HepG2 (cell line): ENCODE measurements around the gene PSMD1. TPM values are rescaled to one million over a fixed set of nuclear protein-coding genes. Genes with fewer than 3 reads are reported as not detected.

Experiments
- CEBPB ChIP-seq: IDR thresholded peaks from 2 replicates; pipeline ENCODE4 v1.6.1; 2011; ENCODE audit warnings: low read depth, low read length, improper control_type of control experiment, borderline replicate concordance
- HES4 ChIP-seq: sonication (generic); formaldehyde crosslinking; IDR thresholded peaks from 2 replicates; pipeline ENCODE4 v1.9.0; 2021; ENCODE audit warnings: mild to moderate bottlenecking, missing genetic modification reagents, borderline replicate concordance
- HOXA9 ChIP-seq: sonication (generic); formaldehyde crosslinking; IDR thresholded peaks from 2 replicates; pipeline ENCODE4 v1.8.1; 2022; ENCODE audit warnings: missing genetic modification reagents, mild to moderate bottlenecking, moderate library complexity, borderline replicate concordance
- IRF2 ChIP-seq: IDR thresholded peaks from 2 replicates; pipeline ENCODE4 v1.6.1; 2018; ENCODE audit warnings: missing genetic modification reagents, missing compliant biosample characterization
- LCORL ChIP-seq, 2 experiments: fragments of 450-650 bp in 1 of 2; sonication (generic) in 1 of 2; formaldehyde crosslinking in 1 of 2; IDR thresholded peaks; 2 replicates each; pipeline versions ENCODE4 v1.5.0 to v1.6.1; 2017 to 2020; ENCODE audit warnings: antibody characterized with exemption in 1 of 2, missing genetic modification reagents in 1 of 2
- MTF1 ChIP-seq: sonication (generic); formaldehyde crosslinking; IDR thresholded peaks from 2 replicates; pipeline ENCODE4 v1.5.0; 2020; ENCODE audit warnings: missing genetic modification reagents
- MXD1 ChIP-seq: sonication (generic); formaldehyde crosslinking; IDR thresholded peaks from 2 replicates; pipeline ENCODE4 v1.4.0; 2020; ENCODE audit warnings: mild to moderate bottlenecking, missing genetic modification reagents
- NR2F1 ChIP-seq, 2 experiments: fragments of 450-650 bp in 1 of 2; formaldehyde crosslinking in 1 of 2; IDR thresholded peaks; 2 replicates each; pipeline versions ENCODE4 v1.5.0 to v1.6.1; 2016 to 2020; ENCODE audit warnings: mild to moderate bottlenecking in 1 of 2, missing compliant biosample characterization in 1 of 2, missing genetic modification reagents in 1 of 2, moderate library complexity in 1 of 2
- POGZ ChIP-seq: sonication (generic); formaldehyde crosslinking; IDR thresholded peaks from 2 replicates; pipeline ENCODE4 v1.4.0; 2020; ENCODE audit warnings: mild to moderate bottlenecking, missing genetic modification reagents
- RFXAP ChIP-seq: sonication (generic); formaldehyde crosslinking; IDR thresholded peaks from 2 replicates; pipeline ENCODE4 v1.4.0; 2020; ENCODE audit warnings: missing genetic modification reagents, borderline replicate concordance
- SATB2 ChIP-seq: sonication (generic); formaldehyde crosslinking; IDR thresholded peaks from 2 replicates; pipeline ENCODE4 v1.5.0; 2020; ENCODE audit warnings: missing genetic modification reagents
- SMARCE1 ChIP-seq: fragments of 450-650 bp; IDR thresholded peaks from 2 replicates; pipeline ENCODE4 v1.6.1; 2017; ENCODE audit warnings: borderline replicate concordance
- TCF7L2 ChIP-seq: IDR thresholded peaks from 2 replicates; pipeline ENCODE4 v1.6.1; 2011; ENCODE audit warnings: mild to moderate bottlenecking, low read depth, low read length, moderate library complexity
- ZBTB21 ChIP-seq: sonication (generic); formaldehyde crosslinking; IDR thresholded peaks from 2 replicates; pipeline ENCODE4 v1.4.0; 2020; ENCODE audit warnings: missing genetic modification reagents
- ZNF329 ChIP-seq: sonication (generic); formaldehyde crosslinking; IDR thresholded peaks from 2 replicates; pipeline ENCODE4 v1.9.0; 2021; ENCODE audit warnings: low read depth, mild to moderate bottlenecking, missing genetic modification reagents
- ZNF484 ChIP-seq: sonication (generic); formaldehyde crosslinking; IDR thresholded peaks from 2 replicates; pipeline ENCODE4 v1.5.1; 2020; ENCODE audit warnings: mild to moderate bottlenecking, low read depth, missing genetic modification reagents, borderline replicate concordance
- ZNF839 ChIP-seq: sonication (generic); formaldehyde crosslinking; IDR thresholded peaks from 2 replicates; pipeline ENCODE4 v1.4.0; 2020; ENCODE audit warnings: missing genetic modification reagents, mild to moderate bottlenecking, borderline replicate concordance
- polyA plus RNA-seq, 8 experiments: library from polyadenylated mRNA; depleted of rRNA in 3 of 8; stranded (reverse) in 7 of 8; unstranded in 1 of 8; fragments of >200 nt; fragmentation: Illumina TruSeq in 4 of 8; extraction: Trizol in 4 of 8; gene quantifications; 2 replicates each; pipeline versions ENCODE4 v1.2.1 to v1.2.3, GENCODE V29; 2011 to 2016; ENCODE audit warnings: low read depth in 4 of 8, missing spikeins in 1 of 8, mixed read lengths in 1 of 8; ENCODE audit not compliant: insufficient read depth in 1 of 8
- total RNA-seq, 5 experiments: library from RNA; depleted of rRNA; stranded (reverse); fragments of >200 nt; fragmentation: Illumina TruSeq; extraction: Trizol; gene quantifications; 2 replicates each; pipeline ENCODE4 v1.2.3, GENCODE V29; 2016; ENCODE audit warnings: low read depth in 1 of 5
- TF ChIP-seq, protein P1 (sequence below): sonication (generic); formaldehyde crosslinking; IDR thresholded peaks from 2 replicates; pipeline ENCODE4 v1.4.0; 2020; ENCODE audit warnings: mild to moderate bottlenecking, missing genetic modification reagents
- TF ChIP-seq, protein P2 (sequence below): sonication (generic); formaldehyde crosslinking; IDR thresholded peaks from 2 replicates; pipeline ENCODE4 v1.4.0; 2020; ENCODE audit warnings: missing genetic modification reagents
- TF ChIP-seq, protein P3 (sequence below): sonication (generic); formaldehyde crosslinking; IDR thresholded peaks from 2 replicates; pipeline ENCODE4 v1.5.1; 2020; ENCODE audit warnings: mild to moderate bottlenecking, moderate library complexity, missing genetic modification reagents

The PSMD1 gene
- total and polyA plus RNA-seq, 2 of the 13 experiments (the other 11 are each of a cell fraction or from before 2014, with no cell fraction given) = 136 to 191 TPM

DNA sequence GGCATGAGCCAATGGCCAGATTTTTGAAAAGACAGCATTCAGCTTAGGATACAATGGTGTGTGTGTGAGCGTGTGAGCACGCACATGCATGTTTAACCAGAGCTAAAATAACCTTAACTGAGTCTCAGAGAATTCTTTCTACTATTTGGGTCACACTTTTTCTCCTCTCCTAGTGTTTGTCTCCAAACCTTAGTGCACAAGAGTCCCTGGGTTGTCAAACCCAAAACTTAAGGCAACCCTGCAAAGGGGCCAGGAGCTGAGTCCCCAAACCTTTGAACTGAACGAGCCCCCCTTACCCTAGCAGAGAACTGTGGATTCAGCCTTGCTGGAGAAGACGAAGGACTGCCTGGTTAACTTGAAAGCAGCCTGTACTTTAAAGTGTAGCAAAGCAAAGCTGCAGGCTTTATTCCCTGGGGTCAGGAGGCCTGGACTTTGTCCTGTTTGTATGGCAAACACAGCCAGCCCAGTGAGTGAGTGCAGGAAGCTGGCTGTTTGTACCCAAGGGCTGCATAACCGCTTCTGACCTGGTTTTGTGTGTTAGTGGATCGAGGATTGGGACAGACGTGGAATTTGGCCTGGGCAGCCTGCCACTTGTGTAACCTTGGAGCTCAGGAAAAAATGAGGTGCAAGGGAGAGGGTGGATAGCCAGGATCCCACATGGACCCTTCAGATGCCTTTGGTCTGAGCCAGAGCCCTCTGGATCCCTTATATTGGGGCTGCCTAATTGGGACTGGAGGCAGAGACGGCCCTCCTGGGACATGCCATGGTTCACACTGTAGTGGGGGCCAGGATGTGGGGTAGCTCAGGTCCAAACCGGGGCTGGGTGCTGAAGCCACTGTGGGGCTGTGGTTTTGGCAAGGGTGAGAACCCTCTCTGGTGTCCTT is 6.4 kb upstream of the PSMD1 start (continued):
- TF ChIP-seq ZNF484 (CRISPR knock-in tag) = no peak; the same call in 1 of the 2 replicates
- no peak for TF ChIP-seq HOXA9 (CRISPR knock-in tag)
- peak; percentile 94 for TF ChIP-seq RFXAP
- peak; percentile 98 for TF ChIP-seq CEBPB
- peak; percentile 64; the same call in 1 of the 2 replicates for TF ChIP-seq MXD1 (CRISPR knock-in tag)
- TF ChIP-seq, protein P1, sequence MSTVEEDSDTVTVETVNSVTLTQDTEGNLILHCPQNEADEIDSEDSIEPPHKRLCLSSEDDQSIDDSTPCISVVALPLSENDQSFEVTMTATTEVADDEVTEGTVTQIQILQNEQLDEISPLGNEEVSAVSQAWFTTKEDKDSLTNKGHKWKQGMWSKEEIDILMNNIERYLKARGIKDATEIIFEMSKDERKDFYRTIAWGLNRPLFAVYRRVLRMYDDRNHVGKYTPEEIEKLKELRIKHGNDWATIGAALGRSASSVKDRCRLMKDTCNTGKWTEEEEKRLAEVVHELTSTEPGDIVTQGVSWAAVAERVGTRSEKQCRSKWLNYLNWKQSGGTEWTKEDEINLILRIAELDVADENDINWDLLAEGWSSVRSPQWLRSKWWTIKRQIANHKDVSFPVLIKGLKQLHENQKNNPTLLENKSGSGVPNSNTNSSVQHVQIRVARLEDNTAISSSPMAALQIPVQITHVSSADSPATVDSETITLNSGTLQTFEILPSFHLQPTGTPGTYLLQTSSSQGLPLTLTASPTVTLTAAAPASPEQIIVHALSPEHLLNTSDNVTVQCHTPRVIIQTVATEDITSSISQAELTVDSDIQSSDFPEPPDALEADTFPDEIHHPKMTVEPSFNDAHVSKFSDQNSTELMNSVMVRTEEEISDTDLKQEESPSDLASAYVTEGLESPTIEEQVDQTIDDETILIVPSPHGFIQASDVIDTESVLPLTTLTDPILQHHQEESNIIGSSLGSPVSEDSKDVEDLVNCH (CRISPR knock-in tag) = no peak
- TF ChIP-seq TCF7L2 = no peak
- TF ChIP-seq MTF1 (CRISPR knock-in tag) = peak; percentile 76; the same call in 1 of the 2 replicates
- TF ChIP-seq, protein P2, sequence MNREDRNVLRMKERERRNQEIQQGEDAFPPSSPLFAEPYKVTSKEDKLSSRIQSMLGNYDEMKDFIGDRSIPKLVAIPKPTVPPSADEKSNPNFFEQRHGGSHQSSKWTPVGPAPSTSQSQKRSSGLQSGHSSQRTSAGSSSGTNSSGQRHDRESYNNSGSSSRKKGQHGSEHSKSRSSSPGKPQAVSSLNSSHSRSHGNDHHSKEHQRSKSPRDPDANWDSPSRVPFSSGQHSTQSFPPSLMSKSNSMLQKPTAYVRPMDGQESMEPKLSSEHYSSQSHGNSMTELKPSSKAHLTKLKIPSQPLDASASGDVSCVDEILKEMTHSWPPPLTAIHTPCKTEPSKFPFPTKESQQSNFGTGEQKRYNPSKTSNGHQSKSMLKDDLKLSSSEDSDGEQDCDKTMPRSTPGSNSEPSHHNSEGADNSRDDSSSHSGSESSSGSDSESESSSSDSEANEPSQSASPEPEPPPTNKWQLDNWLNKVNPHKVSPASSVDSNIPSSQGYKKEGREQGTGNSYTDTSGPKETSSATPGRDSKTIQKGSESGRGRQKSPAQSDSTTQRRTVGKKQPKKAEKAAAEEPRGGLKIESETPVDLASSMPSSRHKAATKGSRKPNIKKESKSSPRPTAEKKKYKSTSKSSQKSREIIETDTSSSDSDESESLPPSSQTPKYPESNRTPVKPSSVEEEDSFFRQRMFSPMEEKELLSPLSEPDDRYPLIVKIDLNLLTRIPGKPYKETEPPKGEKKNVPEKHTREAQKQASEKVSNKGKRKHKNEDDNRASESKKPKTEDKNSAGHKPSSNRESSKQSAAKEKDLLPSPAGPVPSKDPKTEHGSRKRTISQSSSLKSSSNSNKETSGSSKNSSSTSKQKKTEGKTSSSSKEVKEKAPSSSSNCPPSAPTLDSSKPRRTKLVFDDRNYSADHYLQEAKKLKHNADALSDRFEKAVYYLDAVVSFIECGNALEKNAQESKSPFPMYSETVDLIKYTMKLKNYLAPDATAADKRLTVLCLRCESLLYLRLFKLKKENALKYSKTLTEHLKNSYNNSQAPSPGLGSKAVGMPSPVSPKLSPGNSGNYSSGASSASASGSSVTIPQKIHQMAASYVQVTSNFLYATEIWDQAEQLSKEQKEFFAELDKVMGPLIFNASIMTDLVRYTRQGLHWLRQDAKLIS (CRISPR knock-in tag) = peak; percentile 98
- TF ChIP-seq IRF2 (CRISPR knock-in tag) = peak; percentile 98
- TF ChIP-seq LCORL (IDR thresholded peaks at IDR 0.05) = peak; percentile 99
- TF ChIP-seq LCORL (CRISPR knock-in tag; IDR thresholded peaks at IDR 0.05) = peak; percentile 100
- peak; percentile 91 for TF ChIP-seq POGZ (CRISPR knock-in tag)
- TF ChIP-seq ZBTB21 (CRISPR knock-in tag) = no peak; the same call in 1 of the 2 replicates
- no peak for TF ChIP-seq SMARCE1
- TF ChIP-seq NR2F1 (CRISPR knock-in tag; IDR thresholded peaks at IDR 0.05) = peak; percentile 98
- TF ChIP-seq, protein P3, sequence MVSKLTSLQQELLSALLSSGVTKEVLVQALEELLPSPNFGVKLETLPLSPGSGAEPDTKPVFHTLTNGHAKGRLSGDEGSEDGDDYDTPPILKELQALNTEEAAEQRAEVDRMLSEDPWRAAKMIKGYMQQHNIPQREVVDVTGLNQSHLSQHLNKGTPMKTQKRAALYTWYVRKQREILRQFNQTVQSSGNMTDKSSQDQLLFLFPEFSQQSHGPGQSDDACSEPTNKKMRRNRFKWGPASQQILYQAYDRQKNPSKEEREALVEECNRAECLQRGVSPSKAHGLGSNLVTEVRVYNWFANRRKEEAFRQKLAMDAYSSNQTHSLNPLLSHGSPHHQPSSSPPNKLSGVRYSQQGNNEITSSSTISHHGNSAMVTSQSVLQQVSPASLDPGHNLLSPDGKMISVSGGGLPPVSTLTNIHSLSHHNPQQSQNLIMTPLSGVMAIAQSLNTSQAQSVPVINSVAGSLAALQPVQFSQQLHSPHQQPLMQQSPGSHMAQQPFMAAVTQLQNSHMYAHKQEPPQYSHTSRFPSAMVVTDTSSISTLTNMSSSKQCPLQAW (CRISPR knock-in tag) = peak; percentile 99
- no peak for TF ChIP-seq HES4 (CRISPR knock-in tag)
- TF ChIP-seq ZNF329 (CRISPR knock-in tag) = peak; percentile 82; the same call in 1 of the 2 replicates
- TF ChIP-seq SATB2 (CRISPR knock-in tag) = peak; percentile 96; the same call in 1 of the 2 replicates
- no peak; the same call in 1 of the 2 replicates for TF ChIP-seq ZNF839 (CRISPR knock-in tag)
